Measurements from ENCODE around the gene FXR1.
"Not testable (repeated sequence)": the region's sequence is repeated elsewhere in the genome, so short reads cannot be mapped to it uniquely, and the experiment has no call there.

The FXR1 gene

DNA sequence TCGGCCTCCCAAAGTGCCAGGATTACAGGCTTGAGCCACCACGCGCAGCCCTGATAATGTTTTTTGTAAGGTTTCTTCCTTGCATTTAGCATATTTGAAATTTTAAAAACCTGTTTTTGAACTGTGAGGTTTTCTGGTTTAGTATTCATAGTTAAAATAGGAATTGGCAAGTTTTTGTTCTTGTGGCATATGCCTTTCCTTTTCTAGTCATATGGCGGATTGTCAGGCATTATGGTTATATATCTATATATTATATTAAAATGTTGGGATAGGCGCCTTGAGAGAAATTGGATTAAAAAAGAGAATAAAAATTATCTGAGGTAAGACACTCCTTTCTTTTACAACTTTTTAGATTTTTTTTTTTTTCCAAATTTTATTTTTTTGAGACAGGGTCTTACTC, 28.4 kb downstream of the FXR1 start:
- DNase-seq: no peak

DNA sequence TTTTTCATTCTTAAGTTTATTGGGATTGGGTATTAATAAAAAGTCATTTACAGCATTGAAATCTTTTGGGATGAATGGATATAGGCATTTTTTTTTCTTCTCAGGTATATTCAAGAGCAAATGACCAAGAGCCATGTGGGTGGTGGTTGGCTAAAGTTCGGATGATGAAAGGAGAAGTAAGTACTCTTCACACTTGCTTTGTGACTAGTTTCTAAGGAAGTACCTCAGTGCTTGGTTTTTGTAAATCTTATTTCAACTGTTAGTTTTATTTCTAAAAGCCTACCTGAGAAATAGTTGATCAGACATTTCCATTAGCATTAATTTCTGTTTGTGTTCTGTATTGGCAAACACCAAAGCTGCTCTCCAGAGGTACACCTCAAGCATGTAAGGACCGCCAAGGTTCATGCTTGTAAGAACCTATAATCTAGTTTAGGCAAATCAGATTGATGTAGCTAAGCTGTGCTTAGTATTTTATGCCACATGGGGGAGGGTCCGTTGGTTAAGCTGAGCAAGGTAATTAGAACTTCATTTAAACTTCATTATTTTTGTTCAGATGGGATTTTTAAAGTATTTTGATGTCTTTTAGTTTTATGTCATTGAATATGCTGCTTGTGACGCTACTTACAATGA, 35.4 kb downstream of the FXR1 start:
- DNase-seq: no peak

GRCh38 chr3:180959691-180960090, 47.2 kb downstream of the FXR1 start:
- DNase-seq: no peak

- no peak for DNase-seq
Measured at GRCh38 chr3:180961087-180961486, 48.6 kb downstream of the FXR1 start.

DNA sequence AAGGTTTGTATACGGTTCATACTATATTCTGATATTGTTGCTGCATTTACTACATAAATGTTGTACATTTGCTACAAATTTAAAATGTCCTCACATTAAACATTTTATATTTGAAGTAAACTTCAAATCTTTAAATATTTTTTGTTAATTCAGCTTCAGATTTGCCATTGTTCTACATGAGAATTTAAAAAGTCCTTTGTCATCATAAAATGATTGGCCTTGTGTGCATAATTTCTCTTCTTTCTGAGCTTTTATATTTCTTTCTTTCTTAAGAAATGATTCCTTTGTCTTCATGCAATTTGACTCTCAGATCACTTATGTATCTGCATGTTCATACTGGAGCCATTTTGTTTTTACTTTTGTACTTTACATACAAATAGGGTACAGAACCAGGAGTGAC, 49.1 kb downstream of the FXR1 start:
- no peak for DNase-seq

GRCh38 chr3:180962530-180962929, 50.1 kb downstream of the FXR1 start:
- DNase-seq: no peak

- no peak for DNase-seq
Measured at GRCh38 chr3:180970931-180971330, 58.5 kb downstream of the FXR1 start.

- DNase-seq: no peak
Measured at GRCh38 chr3:180973543-180973942, 61.1 kb downstream of the FXR1 start.

- DNase-seq: no peak
Measured at GRCh38 chr3:180974286-180974685, 61.8 kb downstream of the FXR1 start.

GRCh38 chr3:180977498-180977897, 65.0 kb downstream of the FXR1 start:
- no peak for DNase-seq

GRCh38 chr3:180979961-180980360, 67.5 kb downstream of the FXR1 start:
- DNase-seq: no peak

DNA sequence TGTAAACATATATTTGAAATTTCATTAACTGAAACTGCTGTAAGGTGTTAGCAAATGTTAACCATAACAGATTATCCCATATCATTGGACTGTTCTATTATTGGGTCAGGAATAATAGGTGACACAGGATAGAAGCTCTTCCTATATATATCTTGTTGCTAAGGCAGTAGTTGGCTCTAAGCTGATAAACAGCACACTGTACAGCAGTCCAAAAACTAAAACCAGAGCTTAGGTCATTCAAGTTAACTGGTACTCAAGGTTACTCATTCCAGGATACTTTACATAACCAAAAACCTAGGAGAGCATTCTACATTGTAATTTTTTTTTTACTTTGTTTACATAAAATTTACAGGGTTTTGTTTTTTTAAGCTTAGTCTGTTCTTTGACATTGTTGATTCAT, 68.1 kb downstream of the FXR1 start:
- no peak for DNase-seq

GRCh38 chr3:180981912-180982311, 69.4 kb downstream of the FXR1 start:
- DNase-seq: no peak

- no peak for DNase-seq
Measured at GRCh38 chr3:180983136-180983535, 70.7 kb downstream of the FXR1 start.

GRCh38 chr3:180986366-180986765, 73.9 kb downstream of the FXR1 start:
- not testable (repeated sequence) for DNase-seq

- DNase-seq: no peak
Measured at GRCh38 chr3:180987344-180987743, 74.9 kb downstream of the FXR1 start.

- peak; percentile 78 to 95 for DNase-seq
Measured at GRCh38 chr3:180989291-180990163, 77.1 kb downstream of the FXR1 start, which contains the start of gene DNAJC19. TSS of gene DNAJC19 (minus strand) at chr3:180989736. CDS start at chr3:180989602, 134 bp downstream.

GRCh38 chr3:180990505-180990904, 78.0 kb downstream of the FXR1 start:
- DNase-seq: no peak

DNA sequence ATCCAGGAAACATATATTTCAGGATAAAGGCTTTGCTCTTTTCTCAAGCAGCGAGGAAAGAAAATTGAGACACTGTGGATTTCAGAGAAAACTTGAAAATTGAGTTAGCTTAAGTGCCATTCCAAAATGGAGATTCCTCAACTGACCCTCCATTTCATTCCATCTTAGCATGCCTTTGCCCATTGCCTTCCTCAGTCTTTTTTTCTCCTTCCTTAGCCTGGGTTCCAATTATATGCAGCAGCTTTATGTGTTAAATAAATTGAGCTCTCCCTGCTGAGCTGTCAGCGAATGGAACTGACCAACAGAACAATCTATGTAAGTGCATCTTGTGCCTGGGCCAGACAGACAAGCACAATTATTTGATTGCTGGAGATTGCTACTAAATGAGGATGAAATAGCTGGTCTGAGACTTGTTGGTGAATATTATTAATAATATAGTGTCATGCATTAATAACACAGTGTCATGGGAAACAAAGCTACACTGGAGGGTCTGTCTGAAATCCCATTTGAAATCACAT, 84.0 kb downstream of the FXR1 start:
- no peak for DNase-seq

DNA sequence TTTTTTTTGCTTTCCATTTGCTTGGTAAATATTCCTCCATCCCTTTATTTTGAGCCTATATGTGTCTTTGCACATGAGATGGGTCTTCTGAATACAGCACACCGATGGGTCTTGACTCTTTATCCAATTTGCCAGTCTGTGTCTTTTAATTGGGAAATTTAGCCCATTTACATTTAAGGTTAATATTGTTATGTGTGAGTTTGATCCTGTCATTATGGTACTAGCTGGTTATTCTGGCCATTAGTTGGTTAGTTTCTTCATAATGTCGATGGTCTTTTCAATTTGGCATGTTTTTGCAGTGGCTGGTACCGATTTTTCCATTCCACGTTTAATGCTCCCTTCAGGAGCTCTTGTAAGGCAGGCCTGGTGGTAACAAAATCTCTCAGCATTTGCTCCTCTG, 89.9 kb downstream of the FXR1 start:
- DNase-seq: not testable (repeated sequence)

GRCh38 chr3:181003469-181003868, 91.0 kb downstream of the FXR1 start:
- DNase-seq: not testable (repeated sequence)

GRCh38 chr3:181006541-181006940, 94.1 kb downstream of the FXR1 start:
- DNase-seq: no peak

DNA sequence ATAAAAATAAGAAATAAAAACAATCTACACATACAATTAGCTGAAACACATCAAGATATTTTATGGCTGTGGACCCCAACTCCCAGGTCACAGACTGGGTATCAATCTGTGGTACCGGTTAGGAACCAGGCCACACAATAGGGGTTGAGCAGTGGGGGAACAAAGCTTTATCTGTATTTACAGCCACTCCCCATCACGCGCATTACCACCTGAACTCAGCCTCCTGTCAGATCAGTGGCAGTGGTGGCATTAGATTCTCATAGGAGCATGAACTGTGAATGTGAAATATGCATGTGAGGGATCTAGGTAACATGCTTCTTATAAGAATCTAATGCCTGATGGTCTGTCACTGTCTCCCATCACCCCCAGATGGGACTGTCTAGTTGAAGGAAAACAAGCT, 94.8 kb downstream of the FXR1 start:
- DNase-seq: no peak

GRCh38 chr3:181008796-181009195, 96.3 kb downstream of the FXR1 start:
- DNase-seq: no peak
